Hematopoietic multipotent progenitor cell treated with erythropoietin and hydrocortisone succinate and interleukin-3 and kit ligand, for 17 days (in vitro differentiated cells): ENCODE results near the gene OSBP.
A peak's percentile ranks its signal among the peaks of the same experiment; 100 is the strongest.
"Not testable (repeated sequence)": the region's sequence is repeated elsewhere in the genome, so short reads cannot be mapped to it uniquely, and the experiment has no call there.

Experiments used
- DNase-seq: peaks from one replicate; pipeline ENCODE4 v3.0.0-alpha.2; 2015; ENCODE audit warnings: low spot score

Gene OSBP

GRCh38 chr11:59551659-59552521, 63.7 kb downstream of the OSBP start:
- peak; percentile 21 for DNase-seq

GRCh38 chr11:59550842-59551658, 64.5 kb downstream of the OSBP start:
- peak; percentile 74 for DNase-seq

GRCh38 chr11:59550368-59550841, 65.2 kb downstream of the OSBP start:
- peak; percentile 76 for DNase-seq

GRCh38 chr11:59548309-59548656, 67.3 kb downstream of the OSBP start:
- no peak for DNase-seq

- not testable (repeated sequence) for DNase-seq
Measured at GRCh38 chr11:59547605-59548308, 67.8 kb downstream of the OSBP start.

GRCh38 chr11:59545179-59546020, 70.2 kb downstream of the OSBP start:
- peak; percentile 35 for DNase-seq

GRCh38 chr11:59544869-59545178, 70.8 kb downstream of the OSBP start:
- no peak for DNase-seq

- not testable (repeated sequence) for DNase-seq
Measured at GRCh38 chr11:59543713-59544112, 71.9 kb downstream of the OSBP start.

- DNase-seq: no peak
Measured at GRCh38 chr11:59542142-59542810, 73.3 kb downstream of the OSBP start.

GRCh38 chr11:59534676-59535075, 80.9 kb downstream of the OSBP start:
- DNase-seq: no peak

- no peak for DNase-seq
Measured at GRCh38 chr11:59532620-59533019, 83.0 kb downstream of the OSBP start.

- no peak for DNase-seq
Measured at GRCh38 chr11:59528711-59529110, 86.9 kb downstream of the OSBP start.
